ENCODE data around the gene CNIH2.

- no peak for TF ChIP-seq EZH2 (IDR thresholded peaks at IDR 0.05; ENCODE audit: borderline replicate concordance, low read length)
- TF ChIP-seq CTCF (conservative IDR thresholded peaks at IDR 0.05 in 1 of 2, IDR thresholded peaks at IDR 0.05 in 1 of 2; ENCODE audit: extremely low read depth in 1 of 2, insufficient read depth in 1 of 2, low read depth in 1 of 2, low read length in 2 of 2) = no peak
Measured at GRCh38 chr11:66314186-66314501, 36.2 kb downstream of the CNIH2 start.
